HG03432 (cell line): ENCODE results near the gene DGUOK.
"Not testable (repeated sequence)": the region's sequence is repeated elsewhere in the genome, so short reads cannot be mapped to it uniquely, and the experiment has no call there.

Source experiments
- ATAC-seq: cut with Tn5 transposase; IDR thresholded peaks from one replicate; pipeline ENCODE4 v1.9.1; 2021; ENCODE audit warnings: mild to moderate bottlenecking, moderate library complexity; ENCODE audit not compliant: unreplicated experiment

DGUOK gene

GRCh38 chr2:73919596-73920228, 7.0 kb upstream of the DGUOK start:
- no peak for ATAC-seq

- no peak for ATAC-seq
Measured at GRCh38 chr2:73920577-73921545, 5.8 kb upstream of the DGUOK start.

GRCh38 chr2:73921581-73921980, 5.1 kb upstream of the DGUOK start:
- no peak for ATAC-seq

- ATAC-seq, result no peak
Measured at GRCh38 chr2:73922681-73923080, 4.0 kb upstream of the DGUOK start.

GRCh38 chr2:73925033-73925704, 1.5 kb upstream of the DGUOK start:
- ATAC-seq, result no peak

GRCh38 chr2:73925853-73926492, 707 bp upstream of the DGUOK start:
- no peak for ATAC-seq

GRCh38 chr2:73927344-73927743, 664 bp downstream of the DGUOK start:
- no peak for ATAC-seq

GRCh38 chr2:73928963-73929347, 2.3 kb downstream of the DGUOK start:
- no peak for ATAC-seq

- ATAC-seq, result no peak
Measured at GRCh38 chr2:73930386-73930785, 3.7 kb downstream of the DGUOK start.

- no peak for ATAC-seq
Measured at GRCh38 chr2:73931531-73932500, 5.1 kb downstream of the DGUOK start.

GRCh38 chr2:73933194-73933593, 6.5 kb downstream of the DGUOK start:
- ATAC-seq, result no peak

- ATAC-seq, result no peak
Measured at GRCh38 chr2:73935641-73936040, 9.0 kb downstream of the DGUOK start.

- no peak for ATAC-seq
Measured at GRCh38 chr2:73937103-73937885, 10.6 kb downstream of the DGUOK start.

- ATAC-seq, result no peak
Measured at GRCh38 chr2:73937899-73938298, 11.2 kb downstream of the DGUOK start.

GRCh38 chr2:73938718-73939352, 12.2 kb downstream of the DGUOK start:
- ATAC-seq, result no peak

GRCh38 chr2:73939419-73939818, 12.7 kb downstream of the DGUOK start:
- no peak for ATAC-seq

GRCh38 chr2:73940066-73940465, 13.4 kb downstream of the DGUOK start:
- ATAC-seq, result not testable (repeated sequence)

GRCh38 chr2:73942664-73943063, 16.0 kb downstream of the DGUOK start:
- no peak for ATAC-seq

GRCh38 chr2:73944714-73945113, 18.0 kb downstream of the DGUOK start:
- peak; percentile 50 for ATAC-seq
